A673 (cell line): ENCODE measurements around the gene SH2D6. TPM values are rescaled to one million over a fixed set of nuclear protein-coding genes. Genes with fewer than 3 reads are reported as not detected.

Experiments used
- BruUV-seq: library from RNA; stranded (reverse); fragments of 400-500 nt; replicated peaks from 2 replicates; lab custom pipeline; 2021; lab: Mats Ljungman, UMichigan
- CTCF ChIA-PET: fragments of 300-600 bp; sonication (Branson Sonifier 250); formaldehyde crosslinking; loops from one replicate; lab custom pipeline; 2022; ENCODE audit warnings: antibody characterized with exemption; lab: Charles Lee
- POLR2A ChIA-PET: fragments of 300-600 bp; sonication (Branson Sonifier 250); formaldehyde crosslinking; loops from one replicate; lab custom pipeline; 2022; ENCODE audit warnings: antibody characterized with exemption; ENCODE audit not compliant: low non-redundant PET; lab: Charles Lee
- DNase-seq: peaks from one replicate; pipeline ENCODE4 v3.0.0-alpha.2; 2015; ENCODE audit warnings: low spot score
- H3K27ac ChIP-seq: fragments of 200-600 bp; sonication (generic); 2 replicates; pipeline ENCODE4 v1.5.1; 2016; ENCODE audit warnings: mixed run types, low read depth, mild to moderate bottlenecking, mixed read lengths, antibody characterized with exemption, low read length; ENCODE audit not compliant: poor library complexity, severe bottlenecking
- H3K27me3 ChIP-seq: fragments of 200-600 bp; sonication (generic); replicated peaks from 2 replicates; pipeline ENCODE4 v1.6.1; 2017; ENCODE audit warnings: mixed run types, low read depth, mild to moderate bottlenecking, mixed read lengths, antibody characterized with exemption, low read length; ENCODE audit not compliant: insufficient read depth, poor library complexity
- H3K36me3 ChIP-seq: fragments of 200-600 bp; sonication (generic); 2 replicates; pipeline ENCODE4 v1.6.1; 2016; ENCODE audit warnings: mixed run types, mild to moderate bottlenecking, mixed read lengths, antibody characterized with exemption, low read length; ENCODE audit not compliant: insufficient read depth, poor library complexity, severe bottlenecking
- H3K4me1 ChIP-seq: fragments of 200-600 bp; sonication (generic); 2 replicates; pipeline ENCODE4 v1.6.1; 2017; ENCODE audit warnings: mixed run types, mild to moderate bottlenecking, mixed read lengths, antibody characterized with exemption, low read length; ENCODE audit not compliant: insufficient read depth, poor library complexity, severe bottlenecking
- H3K4me3 ChIP-seq: fragments of 200-600 bp; sonication (generic); 2 replicates; pipeline ENCODE4 v1.5.1; 2016; ENCODE audit warnings: low read depth, mixed run types, mild to moderate bottlenecking, mixed read lengths, low read length; ENCODE audit not compliant: poor library complexity, severe bottlenecking
- H3K9me3 ChIP-seq: fragments of 200-600 bp; sonication (generic); 2 replicates; pipeline ENCODE4 v1.6.1; 2016; ENCODE audit warnings: mixed run types, low read depth, mild to moderate bottlenecking, mixed read lengths, antibody characterized with exemption, low read length; ENCODE audit not compliant: poor library complexity, severe bottlenecking
- EZH2 ChIP-seq: fragments of 200-600 bp; sonication (generic); IDR thresholded peaks from 2 replicates; pipeline ENCODE4 v1.6.1; 2017; ENCODE audit warnings: borderline replicate concordance, low read depth, mild to moderate bottlenecking, mixed read lengths, antibody characterized with exemption, low read length; ENCODE audit not compliant: poor library complexity, severe bottlenecking
- intact Hi-C: fragments of 100-400 bp; cut with micrococcal nuclease; formaldehyde crosslinking; loops from one replicate; pipeline ENCODE4 v1.10.0; 2022; ENCODE audit not compliant: unreplicated experiment
- total RNA-seq: library from RNA; stranded (reverse); gene quantifications from 2 replicates; pipeline ENCODE4 v1.2.3, GENCODE V29; 2021
- TF ChIP-seq, protein P1 (sequence below): fragments of 300-800, 200-600 bp; sonication (generic); conservative IDR thresholded peaks from 2 replicates; pipeline ENCODE4 v1.5.1; 2017; ENCODE audit warnings: low read depth, mild to moderate bottlenecking, antibody characterized with exemption, low read length, moderate library complexity, mixed read lengths

The SH2D6 gene
- total RNA-seq, 1 experiment from 2014 or later, result 0.52 TPM

DNA sequence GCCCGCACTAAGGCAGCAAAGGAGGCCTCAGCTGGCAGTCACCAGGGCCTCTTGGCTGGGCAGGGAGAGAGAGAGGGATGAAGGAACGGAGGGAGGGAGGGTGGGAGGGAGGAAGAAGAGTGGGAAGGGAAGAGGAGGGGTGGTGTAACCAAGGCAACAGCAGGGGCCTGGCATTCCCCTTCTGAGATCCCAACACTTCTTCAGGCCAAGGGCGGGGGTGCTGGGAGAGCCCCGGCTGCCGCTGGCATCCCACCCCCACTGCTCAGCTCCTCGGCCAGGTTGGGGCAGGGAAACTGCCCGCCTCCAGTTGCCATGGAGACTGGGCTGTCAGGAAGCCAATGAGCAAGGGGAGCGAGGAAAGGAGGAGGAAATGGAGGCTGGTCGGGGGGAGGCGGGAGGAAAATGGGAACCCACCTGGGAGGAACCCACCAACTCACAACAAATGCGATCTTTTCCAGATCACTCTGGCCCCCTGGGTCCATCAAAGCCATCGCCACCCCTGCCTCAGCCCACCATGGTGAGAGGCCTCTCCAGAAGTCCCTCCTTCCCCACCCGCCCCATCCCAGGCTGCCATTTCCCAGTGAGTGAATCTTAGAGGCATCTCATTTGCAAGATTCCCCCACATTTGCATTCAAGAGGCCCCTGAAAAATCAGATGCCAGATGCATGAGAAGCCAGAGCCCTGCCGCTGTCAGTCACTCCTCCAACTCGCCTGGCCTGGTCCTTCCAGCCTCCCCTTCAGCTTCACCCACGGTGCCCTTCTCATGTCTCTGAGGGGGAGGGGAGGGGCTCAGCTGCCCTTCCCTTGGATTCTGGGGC lies 12.4 kb downstream of the SH2D6 start:
- no peak overlapping the region for H3K27ac ChIP-seq
- no peaks in the 10 kb centered on the region for H3K27me3 ChIP-seq
- TF ChIP-seq, protein P1, sequence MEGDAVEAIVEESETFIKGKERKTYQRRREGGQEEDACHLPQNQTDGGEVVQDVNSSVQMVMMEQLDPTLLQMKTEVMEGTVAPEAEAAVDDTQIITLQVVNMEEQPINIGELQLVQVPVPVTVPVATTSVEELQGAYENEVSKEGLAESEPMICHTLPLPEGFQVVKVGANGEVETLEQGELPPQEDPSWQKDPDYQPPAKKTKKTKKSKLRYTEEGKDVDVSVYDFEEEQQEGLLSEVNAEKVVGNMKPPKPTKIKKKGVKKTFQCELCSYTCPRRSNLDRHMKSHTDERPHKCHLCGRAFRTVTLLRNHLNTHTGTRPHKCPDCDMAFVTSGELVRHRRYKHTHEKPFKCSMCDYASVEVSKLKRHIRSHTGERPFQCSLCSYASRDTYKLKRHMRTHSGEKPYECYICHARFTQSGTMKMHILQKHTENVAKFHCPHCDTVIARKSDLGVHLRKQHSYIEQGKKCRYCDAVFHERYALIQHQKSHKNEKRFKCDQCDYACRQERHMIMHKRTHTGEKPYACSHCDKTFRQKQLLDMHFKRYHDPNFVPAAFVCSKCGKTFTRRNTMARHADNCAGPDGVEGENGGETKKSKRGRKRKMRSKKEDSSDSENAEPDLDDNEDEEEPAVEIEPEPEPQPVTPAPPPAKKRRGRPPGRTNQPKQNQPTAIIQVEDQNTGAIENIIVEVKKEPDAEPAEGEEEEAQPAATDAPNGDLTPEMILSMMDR, result no peak
- TF ChIP-seq EZH2, result no peak
- no peaks in the 10 kb centered on the region for H3K36me3 ChIP-seq
- CTCF ChIA-PET, result no interaction called here
- BruUV-seq, result no TSS peak
- no peak overlapping the region for H3K4me3 ChIP-seq
- POLR2A ChIA-PET, result interaction anchor here (0.7 to 1.1 kb wide), 2 partner anchors 66 to 70 kb away, joined by 3 to 5 read pairs; no protein-coding TSS in a partner anchor
- no peak for DNase-seq
- H3K9me3 ChIP-seq, result no peaks in the 10 kb centered on the region
- intact Hi-C loops, result no loop called here
- no peaks in the 10 kb centered on the region for H3K4me1 ChIP-seq

DNA sequence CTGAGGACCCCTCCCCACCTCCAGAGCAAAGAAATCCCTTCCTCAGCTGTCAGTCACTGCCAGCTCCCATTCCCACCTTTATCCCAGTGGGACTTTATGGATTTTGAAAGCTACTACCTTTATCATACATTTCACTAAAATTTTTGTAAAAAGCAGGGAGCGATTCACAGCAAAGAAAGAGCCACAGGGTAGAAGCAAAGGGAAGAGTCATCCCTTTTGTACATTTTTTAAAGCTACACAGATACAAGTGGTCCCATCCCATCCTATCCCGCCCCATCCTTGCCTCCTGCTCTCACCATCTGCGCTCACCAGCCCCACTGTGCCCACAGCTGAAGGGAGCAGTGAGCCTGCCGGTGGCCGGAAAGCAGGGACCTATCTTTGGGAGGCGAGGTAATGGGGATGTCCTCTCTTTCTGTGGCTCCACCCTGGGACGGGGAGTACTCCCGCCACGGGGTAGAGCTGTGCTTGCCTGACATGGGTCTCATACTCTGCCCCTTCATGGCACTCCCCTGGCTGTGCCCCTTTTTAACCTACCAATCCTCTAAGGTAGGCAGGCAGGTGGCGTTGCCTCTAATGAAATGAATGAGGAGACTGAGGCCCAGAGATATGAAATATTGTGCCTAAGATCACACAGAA lies 13.2 kb downstream of the SH2D6 start:
- peaks cover 3% of the 10 kb centered on the region for H3K4me1 ChIP-seq
- no TSS peak for BruUV-seq
- no peak for TF ChIP-seq EZH2
- TF ChIP-seq, protein P1, result no peak
- intact Hi-C loops, result no loop called here
- no peak overlapping the region for H3K27ac ChIP-seq
- no peak overlapping the region for H3K4me3 ChIP-seq
- ChIA-PET POLR2A (interaction anchor here (1.1 kb wide), 1 partner anchor 69 kb away, joined by 5 read pairs; no protein-coding TSS in a partner anchor), CTCF (no interaction called here)
- H3K9me3 ChIP-seq, result no peaks in the 10 kb centered on the region
- no peaks in the 10 kb centered on the region for H3K36me3 ChIP-seq
- no peaks in the 10 kb centered on the region for H3K27me3 ChIP-seq
- DNase-seq, result no peak

GRCh38 chr2:85433511-85434089 lies 15.1 kb downstream of the SH2D6 start:
- H3K4me1 ChIP-seq, result peaks cover 21% of the 10 kb centered on the region
- H3K4me3 ChIP-seq, result no peak overlapping the region
- no TSS peak for BruUV-seq
- CTCF ChIA-PET, result no interaction called here
- no peaks in the 10 kb centered on the region for H3K36me3 ChIP-seq
- no peak for DNase-seq
- intact Hi-C loops, result no loop called here
- POLR2A ChIA-PET, result interaction anchor here (0.7 kb wide), 1 partner anchor 111 kb away, joined by 3 read pairs; no protein-coding TSS in a partner anchor
- H3K9me3 ChIP-seq, result no peaks in the 10 kb centered on the region
- no peak for TF ChIP-seq EZH2
- TF ChIP-seq, protein P1, result no peak
- no peaks in the 10 kb centered on the region for H3K27me3 ChIP-seq
- H3K27ac ChIP-seq, result no peak overlapping the region
